Measurements from ENCODE around the gene PF4V1. TPM values are rescaled to one million over a fixed set of nuclear protein-coding genes. Genes with fewer than 3 reads are reported as not detected.

The PF4V1 gene
- total RNA-seq, 1 donor from 2014 or later = not detected

DNA sequence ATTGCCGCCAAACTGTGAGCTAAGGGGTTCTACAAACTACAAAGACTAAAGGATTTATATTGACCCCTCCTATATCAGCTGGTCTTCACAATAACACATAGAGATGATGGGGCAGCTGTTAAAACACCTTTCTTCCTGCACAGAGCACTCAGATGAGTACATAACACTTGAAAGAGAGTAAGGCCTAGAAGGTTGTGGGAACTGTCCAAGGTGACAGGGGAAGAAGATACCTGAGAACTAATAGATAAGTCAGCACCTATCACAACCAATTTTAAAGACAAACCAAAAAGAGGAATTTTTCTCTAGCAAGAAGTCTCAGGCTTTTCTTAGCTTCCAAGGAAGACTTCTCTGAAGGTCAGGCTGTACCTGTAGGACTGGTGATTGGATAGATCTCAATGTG, 35.8 kb upstream of the PF4V1 start:
- H3K36me3 Mint-ChIP-seq = no peaks in the 10 kb centered on the region
- DNase-seq (ENCODE audit: low spot score in 2 of 2, unreplicated experiment in 2 of 2) = no peak
- peaks cover 18% of the 10 kb centered on the region for H3K27me3 Mint-ChIP-seq (ENCODE audit: low read depth)
- no peaks in the 10 kb centered on the region for H3K4me1 Mint-ChIP-seq
- TF ChIP-seq, protein P1, sequence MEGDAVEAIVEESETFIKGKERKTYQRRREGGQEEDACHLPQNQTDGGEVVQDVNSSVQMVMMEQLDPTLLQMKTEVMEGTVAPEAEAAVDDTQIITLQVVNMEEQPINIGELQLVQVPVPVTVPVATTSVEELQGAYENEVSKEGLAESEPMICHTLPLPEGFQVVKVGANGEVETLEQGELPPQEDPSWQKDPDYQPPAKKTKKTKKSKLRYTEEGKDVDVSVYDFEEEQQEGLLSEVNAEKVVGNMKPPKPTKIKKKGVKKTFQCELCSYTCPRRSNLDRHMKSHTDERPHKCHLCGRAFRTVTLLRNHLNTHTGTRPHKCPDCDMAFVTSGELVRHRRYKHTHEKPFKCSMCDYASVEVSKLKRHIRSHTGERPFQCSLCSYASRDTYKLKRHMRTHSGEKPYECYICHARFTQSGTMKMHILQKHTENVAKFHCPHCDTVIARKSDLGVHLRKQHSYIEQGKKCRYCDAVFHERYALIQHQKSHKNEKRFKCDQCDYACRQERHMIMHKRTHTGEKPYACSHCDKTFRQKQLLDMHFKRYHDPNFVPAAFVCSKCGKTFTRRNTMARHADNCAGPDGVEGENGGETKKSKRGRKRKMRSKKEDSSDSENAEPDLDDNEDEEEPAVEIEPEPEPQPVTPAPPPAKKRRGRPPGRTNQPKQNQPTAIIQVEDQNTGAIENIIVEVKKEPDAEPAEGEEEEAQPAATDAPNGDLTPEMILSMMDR (IDR thresholded peaks at IDR 0.05; ENCODE audit: unreplicated experiment) = no peak
- H3K27ac Mint-ChIP-seq = no peak overlapping the region
- no peak overlapping the region for H3K4me3 Mint-ChIP-seq
- no peaks in the 10 kb centered on the region for H3K9me3 Mint-ChIP-seq

DNA sequence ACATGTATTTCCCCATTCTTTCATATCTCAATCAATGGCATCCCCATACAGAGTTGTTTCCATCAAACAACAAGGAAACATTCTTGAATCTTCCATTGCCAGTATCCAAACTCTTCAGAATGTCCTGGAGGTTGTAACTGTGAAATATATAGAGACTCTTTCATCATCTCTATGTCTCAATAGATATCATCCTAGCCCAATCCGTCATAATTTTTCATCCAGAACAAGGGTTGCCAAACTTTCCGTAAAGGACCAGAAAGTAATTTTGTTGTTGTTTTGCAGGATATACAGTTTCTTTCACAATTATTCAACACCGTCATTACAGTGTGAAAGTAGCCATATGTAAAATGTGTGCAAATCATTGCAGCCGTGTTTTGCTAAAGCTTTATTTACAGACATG, 31.8 kb upstream of the PF4V1 start:
- Mint-ChIP-seq H3K9me3 (no peaks in the 10 kb centered on the region), H3K4me1 (no peaks in the 10 kb centered on the region), H3K27ac (no peak overlapping the region), H3K36me3 (no peaks in the 10 kb centered on the region), H3K27me3 (ENCODE audit: low read depth) (peaks cover 13% of the 10 kb centered on the region), H3K4me3 (no peak overlapping the region)
- TF ChIP-seq, protein P1 (IDR thresholded peaks at IDR 0.05; ENCODE audit: unreplicated experiment) = no peak
- no peak for DNase-seq (ENCODE audit: low spot score in 2 of 2, unreplicated experiment in 2 of 2)

GRCh38 chr4:73822389-73822788, 30.7 kb upstream of the PF4V1 start:
- H3K4me3 Mint-ChIP-seq = no peak overlapping the region
- H3K27me3 Mint-ChIP-seq (ENCODE audit: low read depth) = peaks cover 13% of the 10 kb centered on the region
- no peaks in the 10 kb centered on the region for H3K36me3 Mint-ChIP-seq
- no peak overlapping the region for H3K27ac Mint-ChIP-seq
- no peak for DNase-seq (ENCODE audit: low spot score in 2 of 2, unreplicated experiment in 2 of 2)
- TF ChIP-seq, protein P1 (IDR thresholded peaks at IDR 0.05; ENCODE audit: unreplicated experiment) = no peak
- H3K4me1 Mint-ChIP-seq = no peaks in the 10 kb centered on the region
- H3K9me3 Mint-ChIP-seq = peaks cover 8% of the 10 kb centered on the region

DNA sequence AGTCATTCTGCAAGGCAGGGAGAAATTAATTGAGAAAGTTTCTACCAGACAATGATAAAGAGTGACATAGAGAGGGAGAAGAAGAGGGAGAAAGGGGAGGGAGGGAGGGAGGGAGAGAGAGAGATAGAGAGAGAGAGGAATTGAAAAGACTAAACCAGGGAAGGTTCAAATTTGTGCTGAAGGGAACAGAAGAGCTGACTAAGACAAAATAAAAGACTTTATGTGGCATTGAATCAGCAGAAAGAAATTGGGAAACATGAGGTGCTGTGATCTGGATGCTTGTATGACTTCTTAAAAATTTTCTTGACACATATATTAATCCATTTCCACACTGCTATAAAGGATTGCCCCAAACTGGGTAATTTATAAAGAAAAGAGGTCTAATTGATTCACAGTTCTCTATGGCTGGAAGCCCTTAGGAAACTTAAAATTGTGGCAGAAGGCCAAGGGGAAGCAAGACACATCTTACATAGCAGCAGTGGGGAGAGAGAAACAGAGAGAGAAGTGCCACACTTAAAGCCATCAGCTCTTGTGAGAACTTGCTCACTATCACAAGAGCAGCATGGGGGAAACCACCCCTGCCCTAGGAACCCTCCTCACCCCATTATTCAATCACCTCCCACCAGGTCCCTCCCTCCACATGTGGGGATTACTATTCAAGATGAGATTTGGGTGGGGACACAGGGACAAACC, 30.1 kb upstream of the PF4V1 start:
- no peak for DNase-seq (ENCODE audit: low spot score in 2 of 2, unreplicated experiment in 2 of 2)
- H3K27ac Mint-ChIP-seq = no peak overlapping the region

DNA sequence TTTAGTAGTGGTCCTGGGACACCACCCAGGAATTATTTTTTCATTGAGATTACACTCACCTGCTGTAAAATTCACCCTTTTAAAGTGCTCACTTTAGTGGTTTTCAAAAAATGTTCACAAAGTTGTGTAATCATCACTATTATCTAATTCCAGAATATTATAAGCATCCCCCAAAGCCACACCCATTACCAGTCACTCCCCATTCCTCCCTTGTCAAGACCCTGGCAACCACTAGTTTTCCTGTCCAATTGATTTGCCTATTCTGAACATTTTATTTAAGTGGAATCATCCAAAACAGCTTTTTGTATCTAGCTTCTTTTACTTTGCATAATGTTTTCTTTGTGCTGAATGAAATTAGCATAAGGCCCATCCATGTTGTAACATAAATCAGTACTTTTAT, 29.3 kb upstream of the PF4V1 start:
- no peaks in the 10 kb centered on the region for H3K36me3 Mint-ChIP-seq
- H3K27ac Mint-ChIP-seq = no peak overlapping the region
- DNase-seq (ENCODE audit: low spot score in 2 of 2, unreplicated experiment in 2 of 2) = no peak
- no peaks in the 10 kb centered on the region for H3K4me1 Mint-ChIP-seq
- peaks cover 13% of the 10 kb centered on the region for H3K27me3 Mint-ChIP-seq (ENCODE audit: low read depth)
- H3K9me3 Mint-ChIP-seq = peaks cover 15% of the 10 kb centered on the region
- no peak overlapping the region for H3K4me3 Mint-ChIP-seq
- TF ChIP-seq, protein P1 (IDR thresholded peaks at IDR 0.05; ENCODE audit: unreplicated experiment) = no peak

More for the DNA sequence above, 30.1 kb upstream of the PF4V1 start:
- Mint-ChIP-seq H3K9me3 (peaks cover 14% of the 10 kb centered on the region), H3K4me1 (no peaks in the 10 kb centered on the region), H3K27me3 (ENCODE audit: low read depth) (peaks cover 13% of the 10 kb centered on the region), H3K4me3 (no peak overlapping the region), H3K36me3 (no peaks in the 10 kb centered on the region)
- TF ChIP-seq, protein P1 (IDR thresholded peaks at IDR 0.05; ENCODE audit: unreplicated experiment) = no peak

All from mesothelial cell of epicardium (in vitro differentiated cells).